HCT116 (cell line): ENCODE results near the gene ANKRD6. TPM values are rescaled to one million over a fixed set of nuclear protein-coding genes. Genes with fewer than 3 reads are reported as not detected.

Experiments
- ATAC-seq: fragments of 200-7000 bp; cut with Tn5 transposase; 2 replicates; pipeline ENCODE4 v1.9.1; 2020; ENCODE audit warnings: mild to moderate bottlenecking, moderate library complexity
- BruUV-seq: library from RNA; stranded (reverse); fragments of 400-500 nt; replicated peaks from 2 replicates; lab custom pipeline; 2021; lab: Mats Ljungman, UMichigan
- CTCF ChIA-PET: fragments of 300-600 bp; sonication (Branson Sonifier 250); formaldehyde crosslinking; loops from one replicate; lab custom pipeline; 2021; ENCODE audit warnings: antibody characterized with exemption; lab: Charles Lee
- POLR2A ChIA-PET: fragments of 300-600, 350-600 bp; sonication (Branson Sonifier 250); formaldehyde crosslinking; loops from one replicate; lab custom pipeline; 2021; ENCODE audit warnings: antibody characterized with exemption; lab: Charles Lee
- RAD21 ChIA-PET, 2 experiments: fragments of 300-600 bp; sonication (Branson Sonifier 250); formaldehyde crosslinking; loops; one replicate each; lab custom pipeline; 2023; ENCODE audit warnings: low total read pairs in 2 of 2; ENCODE audit not compliant: uncharacterized antibody in 2 of 2, unreplicated experiment in 2 of 2, low non-redundant PET in 1 of 2; lab: Charles Lee
- DNase-seq: peaks from one replicate; pipeline ENCODE4 v3.0.0-alpha.2; 2010; ENCODE audit warnings: low read depth, low spot score
- H2AFZ ChIP-seq: fragments of 200-600 bp; shearing (Covaris generic), sonication (generic); 2 replicates; pipeline ENCODE4 v1.6.1; 2017; ENCODE audit warnings: low read depth, mixed run types, mixed read lengths, antibody characterized with exemption, low read length; ENCODE audit not compliant: poor library complexity, severe bottlenecking
- H3K27ac ChIP-seq: 2 replicates; pipeline ENCODE4 v1.5.1; 2012; ENCODE audit warnings: low read depth, low read length
- H3K27me3 ChIP-seq: fragments of 200-600 bp; sonication (generic); 2 replicates; pipeline ENCODE4 v1.6.1; 2016; ENCODE audit warnings: mixed run types, low read length, mixed read lengths; ENCODE audit not compliant: insufficient read depth
- H3K36me3 ChIP-seq, 2 experiments: fragments of 200-500 bp in 1 of 2; fragments of 200-600 bp in 1 of 2; sonication (Bioruptor generic) in 1 of 2; sonication (generic) in 1 of 2; 2 replicates each; pipeline versions ENCODE4 v1.5.1 to v1.6.1; 2014 to 2016; ENCODE audit warnings: low read length in 2 of 2, inconsistent platforms in 1 of 2, mixed read lengths in 1 of 2, mixed run types in 1 of 2; ENCODE audit not compliant: insufficient read depth in 2 of 2, control insufficient read depth in 1 of 2
- H3K4me1 ChIP-seq, 2 experiments: fragments of 200-600 bp in 1 of 2; sonication (generic) in 1 of 2; 2 replicates each; pipeline versions ENCODE4 v1.5.1 to v1.6.1; 2012 to 2017; ENCODE audit warnings: low read length in 2 of 2, inconsistent platforms in 1 of 2, mild to moderate bottlenecking in 1 of 2, mixed read lengths in 1 of 2, mixed run types in 1 of 2, moderate library complexity in 1 of 2; ENCODE audit not compliant: insufficient read depth in 2 of 2, control insufficient read depth in 1 of 2
- H3K4me2 ChIP-seq: fragments of 200-600 bp; sonication (generic); 2 replicates; pipeline ENCODE4 v1.6.1; 2017; ENCODE audit warnings: mixed run types, low read length, mixed read lengths
- H3K4me3 ChIP-seq, 2 experiments: fragments of 200-600 bp in 1 of 2; sonication (generic) in 1 of 2; replicated peaks in 1 of 2; 2 replicates each; pipeline ENCODE4 v1.5.1; 2011 to 2016; ENCODE audit warnings: low read length in 2 of 2, control low read depth in 1 of 2, low read depth in 1 of 2, mild to moderate bottlenecking in 1 of 2, mixed read lengths in 1 of 2, mixed run types in 1 of 2
- H3K79me2 ChIP-seq: fragments of 200-600 bp; sonication (generic); 2 replicates; pipeline ENCODE4 v1.6.1; 2017; ENCODE audit warnings: mild to moderate bottlenecking, mixed run types, low read length, moderate library complexity, mixed read lengths; ENCODE audit not compliant: insufficient read depth
- H3K9ac ChIP-seq: fragments of 200-600 bp; sonication (generic); 2 replicates; pipeline ENCODE4 v1.6.1; 2016; ENCODE audit warnings: low read length, mixed read lengths
- H3K9me2 ChIP-seq: fragments of 200-600 bp; sonication (generic), shearing (Covaris generic); 2 replicates; pipeline ENCODE4 v1.6.1; 2017; ENCODE audit warnings: mixed run types, mild to moderate bottlenecking, moderate library complexity; ENCODE audit not compliant: insufficient read depth
- H3K9me3 ChIP-seq, 2 experiments: fragments of 200-500 bp in 1 of 2; fragments of 200-600 bp in 1 of 2; sonication (Bioruptor generic) in 1 of 2; sonication (generic) in 1 of 2; 2 replicates each; pipeline ENCODE4 v1.6.1; 2014 to 2017; ENCODE audit warnings: low read length in 2 of 2, mixed read lengths in 2 of 2, inconsistent platforms in 1 of 2, low read depth in 1 of 2, mild to moderate bottlenecking in 1 of 2, mixed run types in 1 of 2, moderate library complexity in 1 of 2; ENCODE audit not compliant: control insufficient read depth in 1 of 2, insufficient read depth in 1 of 2
- H4K20me1 ChIP-seq: fragments of 200-600 bp; sonication (generic), shearing (Covaris generic); 2 replicates; pipeline ENCODE4 v1.6.1; 2017; ENCODE audit warnings: mixed run types, mild to moderate bottlenecking, moderate library complexity; ENCODE audit not compliant: insufficient read depth
- CBX3 ChIP-seq: IDR thresholded peaks from 2 replicates; pipeline ENCODE4 v1.6.1; 2012; ENCODE audit warnings: low read depth
- CEBPB ChIP-seq: IDR thresholded peaks from 2 replicates; pipeline ENCODE4 v1.6.1; 2012; ENCODE audit warnings: low read depth
- EGR1 ChIP-seq: IDR thresholded peaks from 2 replicates; pipeline ENCODE4 v1.6.1; 2012; ENCODE audit warnings: low read depth
- ELF1 ChIP-seq: IDR thresholded peaks from 2 replicates; pipeline ENCODE4 v1.6.1; 2012; ENCODE audit warnings: low read depth, borderline replicate concordance
- EZH2phosphoT487 ChIP-seq: fragments of 200-600 bp; IDR thresholded peaks from 2 replicates; pipeline ENCODE4 v1.6.1; 2018; ENCODE audit warnings: antibody characterized with exemption, borderline replicate concordance
- JUND ChIP-seq: IDR thresholded peaks from 2 replicates; pipeline ENCODE4 v1.6.1; 2012
- POLR2A ChIP-seq: IDR thresholded peaks from 2 replicates; pipeline ENCODE4 v1.7.0; 2011; ENCODE audit warnings: borderline replicate concordance; ENCODE audit not compliant: insufficient read depth, insufficient read length; ENCODE audit errors: extremely low read depth
- POLR2AphosphoS5 ChIP-seq: IDR thresholded peaks from 2 replicates; pipeline ENCODE4 v1.6.1; 2011; ENCODE audit warnings: mild to moderate bottlenecking, low read depth, low read length, moderate library complexity
- SIN3A ChIP-seq: IDR thresholded peaks from 2 replicates; pipeline ENCODE4 v1.6.1; 2012; ENCODE audit warnings: low read depth
- SRF ChIP-seq: IDR thresholded peaks from 2 replicates; pipeline ENCODE4 v1.6.1; 2012; ENCODE audit warnings: low read depth
- TCF7L2 ChIP-seq: IDR thresholded peaks from 2 replicates; pipeline ENCODE4 v1.7.0; 2011; ENCODE audit warnings: borderline replicate concordance, inconsistent platforms; ENCODE audit not compliant: insufficient read depth, insufficient read length; ENCODE audit errors: extremely low read depth
- YY1 ChIP-seq: IDR thresholded peaks from 2 replicates; pipeline ENCODE4 v1.6.1; 2011; ENCODE audit warnings: low read length, low read depth, moderate library complexity, mild to moderate bottlenecking; ENCODE audit not compliant: insufficient replicate concordance; ENCODE audit errors: extremely low read depth
- ZBTB33 ChIP-seq: IDR thresholded peaks from 2 replicates; pipeline ENCODE4 v1.6.1; 2011; ENCODE audit warnings: mild to moderate bottlenecking, low read length, moderate library complexity; ENCODE audit not compliant: insufficient replicate concordance; ENCODE audit errors: extremely low read depth
- ZFX ChIP-seq: fragments of 450-650 bp; IDR thresholded peaks from 2 replicates; pipeline ENCODE4 v1.6.1; 2017
- intact Hi-C: fragments of 100-400 bp; cut with micrococcal nuclease; formaldehyde crosslinking; loops from 2 replicates; pipeline ENCODE4 v1.10.0; 2022
- total RNA-seq: library from RNA; stranded (reverse); gene quantifications from one replicate; pipeline ENCODE4 v1.2.1, GENCODE V29; 2021; ENCODE audit not compliant: unreplicated experiment
- TF ChIP-seq, protein P1 (sequence below): IDR thresholded peaks from 2 replicates; pipeline ENCODE4 v1.6.1; 2012; ENCODE audit warnings: low read depth
- TF ChIP-seq, protein P2 (sequence below), 3 experiments: fragments of 200-600 bp in 1 of 3; sonication (generic) in 1 of 3; IDR thresholded peaks in 2 of 3; conservative IDR thresholded peaks in 1 of 3; 2 replicates each; pipeline ENCODE4 v1.5.1; 2012 to 2017; ENCODE audit warnings: low read depth in 2 of 3, low read length in 2 of 3, antibody characterized with exemption in 1 of 3, borderline replicate concordance in 1 of 3, control low read depth in 1 of 3, mild to moderate bottlenecking in 1 of 3, mixed read lengths in 1 of 3, mixed run types in 1 of 3, moderate library complexity in 1 of 3; ENCODE audit not compliant: insufficient read depth in 1 of 3

Gene ANKRD6
- total RNA-seq, 1 experiment from 2014 or later: 9.9 TPM

GRCh38 chr6:89503641-89504040 lies 70.7 kb downstream of the ANKRD6 start:
- intact Hi-C loops: no loop called here

More at GRCh38 chr6:89503641-89504040, 70.7 kb downstream of the ANKRD6 start:
- Histone ChIP-seq H3K9me2 (no peaks in the 10 kb centered on the region), H3K36me3 (no peaks in the 10 kb centered on the region), H3K9ac (no peak overlapping the region), H4K20me1 (no peaks in the 10 kb centered on the region), H3K4me3 (no peak overlapping the region), H3K4me1 (peaks cover 2 to 5% of the 10 kb centered on the region in 2 experiments; a peak in 3 of 4 replicates), H3K4me2 (no peak overlapping the region), H2AFZ (no peak overlapping the region), H3K9me3 (no peaks in the 10 kb centered on the region), H3K27ac (no peak overlapping the region), H3K27me3 (no peaks in the 10 kb centered on the region), H3K79me2 (no peaks in the 10 kb centered on the region)
- ChIA-PET RAD21 (no interaction called here), POLR2A (no interaction called here), CTCF (no interaction called here)
- ATAC-seq: no peak
- no peak for DNase-seq
- no TSS peak for BruUV-seq
- TF ChIP-seq EZH2phosphoT487 (no peak), ZFX (no peak), EGR1 (no peak), TCF7L2 (no peak), CBX3 (no peak), ZBTB33 (no peak), POLR2AphosphoS5 (no peak), POLR2A (no peak), JUND (no peak), YY1 (no peak), SIN3A (no peak), ELF1 (no peak), CEBPB (no peak), SRF (no peak)
- TF ChIP-seq, protein P1, sequence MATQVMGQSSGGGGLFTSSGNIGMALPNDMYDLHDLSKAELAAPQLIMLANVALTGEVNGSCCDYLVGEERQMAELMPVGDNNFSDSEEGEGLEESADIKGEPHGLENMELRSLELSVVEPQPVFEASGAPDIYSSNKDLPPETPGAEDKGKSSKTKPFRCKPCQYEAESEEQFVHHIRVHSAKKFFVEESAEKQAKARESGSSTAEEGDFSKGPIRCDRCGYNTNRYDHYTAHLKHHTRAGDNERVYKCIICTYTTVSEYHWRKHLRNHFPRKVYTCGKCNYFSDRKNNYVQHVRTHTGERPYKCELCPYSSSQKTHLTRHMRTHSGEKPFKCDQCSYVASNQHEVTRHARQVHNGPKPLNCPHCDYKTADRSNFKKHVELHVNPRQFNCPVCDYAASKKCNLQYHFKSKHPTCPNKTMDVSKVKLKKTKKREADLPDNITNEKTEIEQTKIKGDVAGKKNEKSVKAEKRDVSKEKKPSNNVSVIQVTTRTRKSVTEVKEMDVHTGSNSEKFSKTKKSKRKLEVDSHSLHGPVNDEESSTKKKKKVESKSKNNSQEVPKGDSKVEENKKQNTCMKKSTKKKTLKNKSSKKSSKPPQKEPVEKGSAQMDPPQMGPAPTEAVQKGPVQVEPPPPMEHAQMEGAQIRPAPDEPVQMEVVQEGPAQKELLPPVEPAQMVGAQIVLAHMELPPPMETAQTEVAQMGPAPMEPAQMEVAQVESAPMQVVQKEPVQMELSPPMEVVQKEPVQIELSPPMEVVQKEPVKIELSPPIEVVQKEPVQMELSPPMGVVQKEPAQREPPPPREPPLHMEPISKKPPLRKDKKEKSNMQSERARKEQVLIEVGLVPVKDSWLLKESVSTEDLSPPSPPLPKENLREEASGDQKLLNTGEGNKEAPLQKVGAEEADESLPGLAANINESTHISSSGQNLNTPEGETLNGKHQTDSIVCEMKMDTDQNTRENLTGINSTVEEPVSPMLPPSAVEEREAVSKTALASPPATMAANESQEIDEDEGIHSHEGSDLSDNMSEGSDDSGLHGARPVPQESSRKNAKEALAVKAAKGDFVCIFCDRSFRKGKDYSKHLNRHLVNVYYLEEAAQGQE: no peak
- TF ChIP-seq, protein P2, sequence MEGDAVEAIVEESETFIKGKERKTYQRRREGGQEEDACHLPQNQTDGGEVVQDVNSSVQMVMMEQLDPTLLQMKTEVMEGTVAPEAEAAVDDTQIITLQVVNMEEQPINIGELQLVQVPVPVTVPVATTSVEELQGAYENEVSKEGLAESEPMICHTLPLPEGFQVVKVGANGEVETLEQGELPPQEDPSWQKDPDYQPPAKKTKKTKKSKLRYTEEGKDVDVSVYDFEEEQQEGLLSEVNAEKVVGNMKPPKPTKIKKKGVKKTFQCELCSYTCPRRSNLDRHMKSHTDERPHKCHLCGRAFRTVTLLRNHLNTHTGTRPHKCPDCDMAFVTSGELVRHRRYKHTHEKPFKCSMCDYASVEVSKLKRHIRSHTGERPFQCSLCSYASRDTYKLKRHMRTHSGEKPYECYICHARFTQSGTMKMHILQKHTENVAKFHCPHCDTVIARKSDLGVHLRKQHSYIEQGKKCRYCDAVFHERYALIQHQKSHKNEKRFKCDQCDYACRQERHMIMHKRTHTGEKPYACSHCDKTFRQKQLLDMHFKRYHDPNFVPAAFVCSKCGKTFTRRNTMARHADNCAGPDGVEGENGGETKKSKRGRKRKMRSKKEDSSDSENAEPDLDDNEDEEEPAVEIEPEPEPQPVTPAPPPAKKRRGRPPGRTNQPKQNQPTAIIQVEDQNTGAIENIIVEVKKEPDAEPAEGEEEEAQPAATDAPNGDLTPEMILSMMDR (IDR thresholded peaks at IDR 0.05 in 2 of 3, conservative IDR thresholded peaks at IDR 0.05 in 1 of 3; ENCODE audit: borderline replicate concordance in 1 of 3, insufficient read depth in 1 of 3, low read depth in 2 of 3, low read length in 2 of 3): no peak
